Activated CD4-positive, CD25-positive, alpha-beta regulatory T cell treated with anti-CD3 and anti-CD28 coated beads, Interleukin-2, amount 50 U/mL, for 16 hours (primary cell): ENCODE measurements around the gene TBC1D7.

ENCODE experiments used
- DNase-seq: peaks from one replicate; pipeline ENCODE4 v3.0.0-alpha.2; 2020; ENCODE audit warnings: low read depth, low spot score

The TBC1D7 gene

DNA sequence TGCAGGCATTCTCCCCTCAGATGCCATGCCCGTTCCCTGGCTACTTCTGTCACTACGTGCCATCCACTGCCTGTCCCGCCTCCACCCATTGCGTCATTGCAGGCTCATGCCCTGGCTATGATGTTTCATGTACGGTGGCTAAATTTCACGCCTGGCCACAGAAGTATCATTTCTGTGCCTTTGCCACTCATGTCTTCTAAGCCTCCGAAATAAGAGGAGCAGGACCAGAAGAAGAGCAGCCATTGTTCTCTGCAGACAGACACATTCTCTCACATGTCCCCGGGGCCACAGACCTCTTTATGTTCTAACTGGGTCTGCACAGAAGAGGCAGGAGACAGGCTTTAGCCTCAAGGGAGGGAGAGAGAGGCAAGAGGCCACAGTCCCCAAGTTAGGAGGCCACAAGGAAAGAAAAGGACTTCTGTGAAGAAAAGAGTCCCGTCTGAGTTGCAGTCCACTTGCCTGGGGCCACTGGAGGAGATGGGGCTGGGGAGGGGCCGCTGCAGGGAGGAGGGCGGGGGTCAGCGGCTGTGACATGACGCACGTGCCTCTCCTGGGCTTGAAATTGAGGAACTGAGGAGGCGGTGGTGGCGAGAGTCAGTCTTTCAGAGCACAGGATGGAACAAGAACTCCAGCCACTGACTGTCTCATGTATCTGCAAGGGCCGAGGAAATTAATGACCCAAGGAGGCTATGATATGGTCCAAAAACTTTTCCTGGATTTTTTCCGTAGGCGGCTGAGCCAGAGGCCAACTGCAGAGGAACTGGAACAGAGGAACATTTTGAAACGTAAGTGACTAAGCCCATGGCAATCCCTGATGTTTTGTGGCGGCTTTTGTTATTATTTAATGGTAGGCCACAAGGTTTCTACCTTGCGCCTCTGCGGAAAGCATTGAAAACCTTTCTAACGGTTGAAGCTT, 55.9 kb downstream of the TBC1D7 start:
- DNase-seq: no peak

DNA sequence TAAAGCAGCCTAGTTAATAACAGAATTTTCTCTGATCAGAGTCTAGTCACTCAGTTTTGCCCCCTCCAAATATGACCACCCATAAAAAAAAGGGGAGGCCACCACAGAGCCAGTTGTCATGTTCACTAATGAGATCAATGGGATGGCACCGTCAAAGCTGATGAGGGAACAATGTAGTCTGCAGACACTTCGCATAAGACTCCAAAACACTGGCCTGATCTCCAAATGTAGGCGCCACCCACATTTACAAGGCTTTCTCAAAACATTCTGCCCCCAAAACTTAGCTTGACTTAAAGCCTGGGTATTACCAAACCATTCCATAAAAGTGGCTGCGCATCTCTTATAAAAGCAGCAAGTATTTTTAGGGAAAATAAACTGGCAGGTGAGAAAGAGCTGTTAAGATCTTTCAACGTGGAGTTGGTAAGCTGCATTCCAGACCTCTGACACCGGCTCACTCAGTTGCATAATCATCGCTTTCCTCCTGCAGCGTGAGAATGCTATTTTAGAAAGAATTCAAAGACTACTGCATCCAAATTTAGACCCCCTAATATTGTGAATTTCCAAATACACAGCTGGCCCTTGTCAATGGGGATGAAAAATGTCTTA, 59.3 kb downstream of the TBC1D7 start:
- no peak for DNase-seq

- DNase-seq: no peak
These were observed 61.1 kb downstream of the TBC1D7 start for GRCh38 chr6:13267142-13267651.

GRCh38 chr6:13263669-13264068, 64.7 kb downstream of the TBC1D7 start:
- no peak for DNase-seq

- no peak for DNase-seq
These were observed 65.8 kb downstream of the TBC1D7 start for GRCh38 chr6:13262302-13263230.

DNA sequence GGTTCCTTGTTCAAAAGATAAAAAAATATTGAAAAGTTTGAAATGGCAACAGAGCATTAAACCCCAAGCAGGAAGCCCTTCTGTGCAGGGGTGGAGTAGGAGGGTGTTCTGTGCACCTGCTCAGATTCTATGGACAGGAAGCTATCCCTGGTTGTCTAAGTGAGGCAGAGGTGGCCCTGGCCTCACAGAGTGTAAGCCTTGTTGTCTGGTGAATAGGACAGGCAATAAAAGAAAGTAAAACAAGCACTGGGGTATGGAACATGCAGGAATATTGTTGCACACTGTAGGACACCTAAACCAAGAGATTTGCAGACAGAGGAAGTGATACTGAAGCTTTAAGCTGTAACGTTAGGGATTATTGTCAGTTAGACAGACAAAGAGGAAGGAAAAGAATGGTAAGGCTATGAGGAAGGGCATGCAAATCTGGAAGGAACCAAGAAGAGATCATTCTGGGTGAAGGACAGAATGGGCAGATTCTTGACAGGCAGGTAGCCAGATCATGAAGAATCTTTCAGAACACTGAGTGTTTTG, 66.8 kb downstream of the TBC1D7 start:
- no peak for DNase-seq

DNA sequence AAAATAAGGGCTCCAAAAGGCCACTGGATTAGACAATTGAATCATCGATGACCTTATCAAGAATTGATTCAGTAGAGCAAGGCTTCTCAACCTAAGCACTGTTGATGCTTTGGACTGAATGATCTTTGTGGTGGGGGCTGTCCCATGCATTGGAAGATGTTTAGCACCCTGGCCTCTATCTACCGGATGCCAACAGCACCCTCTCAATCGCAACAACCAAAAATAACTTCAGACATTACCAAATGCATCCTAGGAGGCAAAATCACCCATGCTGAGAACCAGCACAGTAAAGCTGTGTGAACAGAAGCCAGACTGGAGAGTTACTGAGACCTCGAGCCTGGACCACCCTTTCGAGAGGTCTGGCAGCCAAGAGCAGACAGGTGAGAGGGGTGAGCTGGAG, 67.5 kb downstream of the TBC1D7 start:
- no peak for DNase-seq

GRCh38 chr6:13260101-13260598, 68.2 kb downstream of the TBC1D7 start:
- no peak for DNase-seq

DNA sequence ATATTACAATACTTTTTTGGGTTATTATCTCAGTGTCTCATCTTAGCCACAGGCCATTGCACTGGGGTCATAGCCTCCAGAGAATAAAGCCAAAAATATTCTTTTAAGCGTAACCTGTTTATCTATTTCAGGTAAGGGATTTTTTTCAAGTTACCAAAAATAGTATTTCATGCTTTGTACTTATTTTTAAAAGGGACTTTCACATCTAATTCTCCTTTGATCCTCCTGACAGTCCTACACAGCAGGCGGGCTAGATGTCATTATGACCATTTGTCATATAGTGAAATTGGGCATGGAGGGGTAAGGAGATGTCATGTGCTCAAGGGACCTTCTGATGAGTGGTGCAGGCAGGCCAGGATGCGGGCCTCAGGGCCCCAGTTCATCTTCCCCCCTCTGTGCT, 68.9 kb downstream of the TBC1D7 start:
- no peak for DNase-seq

- no peak for DNase-seq
These were observed 71.9 kb downstream of the TBC1D7 start for GRCh38 chr6:13256266-13257001.
